Esophagus squamous epithelium (tissue), 4 donors: ENCODE measurements around the gene SLCO1A2.

Source experiments
- CTCF ChIP-seq, 6 experiments: fragments of 450-650 bp in 4 of 6; fragments of 200-600 bp in 2 of 6; sonication (generic) in 2 of 6; IDR thresholded peaks; one replicate each; pipeline ENCODE4 v1.5.1; 2016 to 2019; ENCODE audit warnings: antibody characterized with exemption in 6 of 6, mild to moderate bottlenecking in 4 of 6, moderate library complexity in 4 of 6
- POLR2A ChIP-seq, 4 donors: fragments of 450-650 bp; IDR thresholded peaks; one replicate each; pipeline ENCODE4 v1.6.1; 2017; ENCODE audit warnings: antibody characterized with exemption in 4 of 4, mild to moderate bottlenecking in 4 of 4, moderate library complexity in 3 of 4

DNA sequence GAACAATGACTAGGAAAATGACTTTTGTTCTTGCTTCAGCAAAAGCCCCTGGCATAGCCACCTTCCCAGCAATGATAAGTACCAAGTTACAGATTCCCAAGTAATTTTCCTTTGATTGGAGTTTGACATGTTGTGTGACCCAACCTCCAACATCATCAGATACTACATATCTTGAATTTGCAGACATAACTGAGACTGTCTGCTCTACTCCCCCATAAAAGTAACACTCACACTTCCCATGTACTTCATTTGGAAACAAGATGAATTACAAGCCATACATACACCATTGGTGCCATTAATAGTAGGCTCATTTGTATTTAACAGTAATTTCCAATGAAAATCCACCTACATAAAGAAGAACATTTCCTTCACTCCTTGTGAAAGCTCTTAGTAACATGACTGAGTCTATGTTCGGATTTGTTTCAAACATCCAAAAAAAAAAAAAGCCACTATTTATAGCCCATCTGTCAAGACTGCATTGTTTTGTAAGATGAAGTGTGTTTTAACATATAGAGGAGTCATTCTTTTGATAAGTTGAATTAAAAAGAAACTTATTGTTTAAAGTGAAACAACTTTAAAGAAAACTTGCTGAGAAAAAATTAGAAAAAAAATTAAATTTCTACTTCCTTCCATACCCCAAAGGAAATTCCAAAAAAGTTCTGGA lies 12.0 kb upstream of the SLCO1A2 start:
- TF ChIP-seq CTCF (IDR thresholded peaks at IDR 0.05): no peak
- TF ChIP-seq POLR2A (IDR thresholded peaks at IDR 0.05): no peak
